Measurements from ENCODE around the gene TBCB.

Gene TBCB

GRCh38 chr19:36113425-36113824 lies 1.8 kb upstream of the TBCB start:
- no peak overlapping the region for H3K27ac ChIP-seq (ENCODE audit: low read depth in 2 of 2, low read length in 2 of 2)

DNA sequence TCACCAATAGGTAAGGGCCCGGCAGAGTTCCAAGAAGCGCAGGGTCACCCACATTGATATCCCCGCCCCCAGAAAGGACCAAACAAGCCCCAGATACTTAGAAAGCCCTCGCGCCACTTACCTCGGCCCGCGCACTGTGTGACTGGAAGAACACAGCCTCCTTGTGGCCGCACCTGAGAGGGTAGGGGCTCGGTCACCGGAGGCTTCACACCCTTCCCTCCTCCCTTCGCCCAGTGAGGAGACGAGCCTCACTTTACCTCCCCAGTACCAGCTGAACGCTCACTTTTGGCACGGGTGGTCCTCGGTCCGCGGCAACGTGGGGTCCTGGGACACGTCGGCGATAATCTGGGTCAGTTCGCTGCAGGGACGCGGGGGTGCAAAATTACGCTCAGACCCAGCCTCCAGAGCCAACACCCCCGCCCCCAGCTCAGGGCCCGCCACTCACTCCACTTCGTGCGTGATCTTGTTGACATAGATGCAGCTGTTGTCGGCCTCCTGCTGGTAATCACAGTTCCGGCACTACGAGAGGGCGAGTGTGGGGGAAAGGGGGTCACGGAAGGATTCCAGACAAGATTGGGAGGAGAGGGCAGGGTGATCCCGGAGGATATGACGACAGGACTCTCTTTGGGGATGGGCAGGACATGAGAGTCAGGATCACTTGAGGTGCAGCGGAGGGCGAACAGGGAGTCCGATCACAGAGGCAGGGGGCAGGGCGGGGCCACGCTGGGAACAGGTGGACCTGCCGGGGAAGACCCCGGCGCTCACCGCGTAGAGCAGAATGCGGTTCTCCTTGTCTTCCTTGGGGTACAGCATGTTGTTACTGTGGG lies 1.2 kb upstream of the TBCB start:
- H3K4me3 ChIP-seq (ENCODE audit: low read length in 2 of 2), result peak overlapping the region; percentile 87 to 95
- H3K4me1 ChIP-seq (ENCODE audit: control insufficient read depth in 2 of 2, insufficient read depth in 2 of 2, low read length in 2 of 2), result peaks cover 16 to 22% of the 10 kb centered on the region in 2 donors
- peak overlapping the region; percentile 77 to 90 for H3K27ac ChIP-seq (ENCODE audit: low read depth in 2 of 2, low read length in 2 of 2)
- H3K9me3 ChIP-seq (ENCODE audit: control insufficient read depth in 2 of 2, low read length in 2 of 2), result no peaks in the 10 kb centered on the region
- H3K36me3 ChIP-seq (ENCODE audit: control insufficient read depth in 2 of 2, insufficient read depth in 2 of 2, low read length in 2 of 2), result peaks cover 2 to 21% of the 10 kb centered on the region in 2 donors
- H3K27me3 ChIP-seq (ENCODE audit: control insufficient read depth in 2 of 2, insufficient read depth in 2 of 2, low read length in 2 of 2), result no peaks in the 10 kb centered on the region
- peak overlapping the region; percentile 82 to 92 for H3K9ac ChIP-seq (ENCODE audit: low read depth in 1 of 2, low read length in 2 of 2)

More at GRCh38 chr19:36113425-36113824, 1.8 kb upstream of the TBCB start:
- H3K27me3 ChIP-seq (ENCODE audit: control insufficient read depth in 2 of 2, insufficient read depth in 2 of 2, low read length in 2 of 2), result no peaks in the 10 kb centered on the region
- no peak overlapping the region for H3K9ac ChIP-seq (ENCODE audit: low read depth in 1 of 2, low read length in 2 of 2)
- peaks cover 16 to 22% of the 10 kb centered on the region in 2 donors for H3K4me1 ChIP-seq (ENCODE audit: control insufficient read depth in 2 of 2, insufficient read depth in 2 of 2, low read length in 2 of 2)
- H3K9me3 ChIP-seq (ENCODE audit: control insufficient read depth in 2 of 2, low read length in 2 of 2), result no peaks in the 10 kb centered on the region
- H3K4me3 ChIP-seq (ENCODE audit: low read length in 2 of 2), result peak overlapping the region in 1 of 2 donors; percentile 95
- peaks cover 2 to 21% of the 10 kb centered on the region in 2 donors for H3K36me3 ChIP-seq (ENCODE audit: control insufficient read depth in 2 of 2, insufficient read depth in 2 of 2, low read length in 2 of 2)

GRCh38 chr19:36114721-36115452 lies 381 bp upstream of the TBCB start, which contains the start of gene POLR2I:
POLR2I (minus strand) TSS chr19:36114875; CDS start chr19:36114856, 19 bp downstream.
- Histone ChIP-seq H3K36me3 (ENCODE audit: control insufficient read depth in 2 of 2, insufficient read depth in 2 of 2, low read length in 2 of 2) (peaks cover 6 to 23% of the 10 kb centered on the region in 2 donors), H3K9ac (ENCODE audit: low read depth in 1 of 2, low read length in 2 of 2) (peak within 1 kb of the TSS; percentile 82 to 92), H3K4me3 (ENCODE audit: low read length in 2 of 2) (peak within 1 kb of the TSS; percentile 87 to 95), H3K27ac (ENCODE audit: low read depth in 2 of 2, low read length in 2 of 2) (peak within 1 kb of the TSS; percentile 77 to 90), H3K4me1 (ENCODE audit: control insufficient read depth in 2 of 2, insufficient read depth in 2 of 2, low read length in 2 of 2) (peaks cover 16 to 22% of the 10 kb centered on the region in 2 donors), H3K9me3 (ENCODE audit: control insufficient read depth in 2 of 2, low read length in 2 of 2) (no peaks in the 10 kb centered on the region), H3K27me3 (ENCODE audit: control insufficient read depth in 2 of 2, insufficient read depth in 2 of 2, low read length in 2 of 2) (no peaks in the 10 kb centered on the region)

DNA sequence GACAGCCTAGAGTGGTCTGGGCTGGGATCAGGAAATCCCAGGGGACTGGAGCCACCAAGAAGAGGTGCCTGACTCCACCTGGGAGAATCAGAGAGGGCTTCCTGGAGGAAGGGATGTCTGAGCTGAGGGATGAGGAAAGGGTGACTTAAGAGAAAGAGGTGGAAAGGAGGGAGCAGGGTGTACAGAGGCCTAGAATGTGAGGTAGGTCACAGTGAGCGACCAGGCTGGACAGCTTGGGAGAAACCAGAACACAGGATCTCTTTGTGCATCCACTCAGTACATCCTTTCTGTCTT lies 1.0 kb downstream of the TBCB start:
- Histone ChIP-seq H3K9me3 (ENCODE audit: control insufficient read depth in 2 of 2, low read length in 2 of 2) (no peaks in the 10 kb centered on the region), H3K27me3 (ENCODE audit: control insufficient read depth in 2 of 2, insufficient read depth in 2 of 2, low read length in 2 of 2) (no peaks in the 10 kb centered on the region), H3K9ac (ENCODE audit: low read depth in 1 of 2, low read length in 2 of 2) (peak overlapping the region; percentile 20 to 82), H3K4me1 (ENCODE audit: control insufficient read depth in 2 of 2, insufficient read depth in 2 of 2, low read length in 2 of 2) (peaks cover 16 to 22% of the 10 kb centered on the region in 2 donors), H3K36me3 (ENCODE audit: control insufficient read depth in 2 of 2, insufficient read depth in 2 of 2, low read length in 2 of 2) (peaks cover 6 to 23% of the 10 kb centered on the region in 2 donors), H3K4me3 (ENCODE audit: low read length in 2 of 2) (peak overlapping the region; percentile 71 to 87), H3K27ac (ENCODE audit: low read depth in 2 of 2, low read length in 2 of 2) (peak overlapping the region; percentile 77 to 90)

DNA sequence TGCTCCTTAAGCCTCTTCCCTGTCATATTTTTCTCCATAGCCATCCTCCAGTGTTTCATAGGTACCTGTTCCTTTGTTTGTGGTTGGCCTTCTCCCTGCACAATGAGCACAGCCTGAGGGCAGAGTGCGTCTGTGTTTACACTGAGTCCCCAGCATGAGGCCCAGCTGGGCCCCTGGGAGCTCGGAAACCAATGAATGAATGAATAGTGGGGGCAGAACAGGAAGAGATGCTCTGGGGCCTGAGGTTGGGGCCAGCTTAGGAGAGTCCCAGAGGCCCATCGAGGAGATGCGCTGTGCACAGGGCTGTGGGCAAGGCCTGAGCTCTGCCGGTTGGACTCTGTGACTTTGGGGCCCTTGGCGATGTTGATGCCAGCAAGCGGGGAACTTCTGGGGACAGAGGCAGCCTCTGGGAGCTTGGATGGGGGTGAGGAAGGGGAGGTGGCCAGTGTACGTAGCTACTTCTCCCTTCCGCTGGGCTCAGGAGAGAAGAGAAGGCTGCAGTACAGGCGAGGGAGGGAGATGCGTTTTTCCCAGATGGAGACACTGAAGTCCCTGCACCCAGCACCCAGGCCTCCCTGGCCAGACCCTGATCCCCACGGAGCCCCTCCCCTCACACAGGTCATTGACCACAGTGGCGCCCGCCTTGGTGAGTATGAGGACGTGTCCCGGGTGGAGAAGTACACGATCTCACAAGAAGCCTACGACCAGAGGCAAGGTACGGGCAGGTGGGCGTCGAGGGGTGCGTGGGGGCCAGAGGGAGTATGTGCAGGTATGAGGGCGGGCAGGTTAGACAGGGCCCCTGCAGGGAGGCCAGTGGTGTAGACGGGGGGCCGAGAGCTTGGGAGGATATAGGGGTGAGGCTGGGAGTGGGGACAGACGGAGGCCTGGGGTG lies 5.1 kb downstream of the TBCB start:
- Histone ChIP-seq H3K4me1 (ENCODE audit: control insufficient read depth in 2 of 2, insufficient read depth in 2 of 2, low read length in 2 of 2) (peaks cover 7 to 10% of the 10 kb centered on the region in 2 donors), H3K27me3 (ENCODE audit: control insufficient read depth in 2 of 2, insufficient read depth in 2 of 2, low read length in 2 of 2) (no peaks in the 10 kb centered on the region), H3K9me3 (ENCODE audit: control insufficient read depth in 2 of 2, low read length in 2 of 2) (no peaks in the 10 kb centered on the region), H3K36me3 (ENCODE audit: control insufficient read depth in 2 of 2, insufficient read depth in 2 of 2, low read length in 2 of 2) (peaks cover 22 to 28% of the 10 kb centered on the region in 2 donors), H3K27ac (ENCODE audit: low read depth in 2 of 2, low read length in 2 of 2) (no peak overlapping the region), H3K4me3 (ENCODE audit: low read length in 2 of 2) (no peak overlapping the region), H3K9ac (ENCODE audit: low read depth in 1 of 2, low read length in 2 of 2) (no peak overlapping the region)

GRCh38 chr19:36120984-36121358 lies 5.7 kb downstream of the TBCB start:
- no peaks in the 10 kb centered on the region for H3K27me3 ChIP-seq (ENCODE audit: control insufficient read depth in 2 of 2, insufficient read depth in 2 of 2, low read length in 2 of 2)
- H3K36me3 ChIP-seq (ENCODE audit: control insufficient read depth in 2 of 2, insufficient read depth in 2 of 2, low read length in 2 of 2), result peaks cover 29 to 31% of the 10 kb centered on the region in 2 donors
- H3K9me3 ChIP-seq (ENCODE audit: control insufficient read depth in 2 of 2, low read length in 2 of 2), result no peaks in the 10 kb centered on the region
- peaks cover 4 to 9% of the 10 kb centered on the region in 2 donors for H3K4me1 ChIP-seq (ENCODE audit: control insufficient read depth in 2 of 2, insufficient read depth in 2 of 2, low read length in 2 of 2)
- no peak overlapping the region for H3K9ac ChIP-seq (ENCODE audit: low read depth in 1 of 2, low read length in 2 of 2)
- no peak overlapping the region for H3K4me3 ChIP-seq (ENCODE audit: low read length in 2 of 2)
- no peak overlapping the region for H3K27ac ChIP-seq (ENCODE audit: low read depth in 2 of 2, low read length in 2 of 2)

DNA sequence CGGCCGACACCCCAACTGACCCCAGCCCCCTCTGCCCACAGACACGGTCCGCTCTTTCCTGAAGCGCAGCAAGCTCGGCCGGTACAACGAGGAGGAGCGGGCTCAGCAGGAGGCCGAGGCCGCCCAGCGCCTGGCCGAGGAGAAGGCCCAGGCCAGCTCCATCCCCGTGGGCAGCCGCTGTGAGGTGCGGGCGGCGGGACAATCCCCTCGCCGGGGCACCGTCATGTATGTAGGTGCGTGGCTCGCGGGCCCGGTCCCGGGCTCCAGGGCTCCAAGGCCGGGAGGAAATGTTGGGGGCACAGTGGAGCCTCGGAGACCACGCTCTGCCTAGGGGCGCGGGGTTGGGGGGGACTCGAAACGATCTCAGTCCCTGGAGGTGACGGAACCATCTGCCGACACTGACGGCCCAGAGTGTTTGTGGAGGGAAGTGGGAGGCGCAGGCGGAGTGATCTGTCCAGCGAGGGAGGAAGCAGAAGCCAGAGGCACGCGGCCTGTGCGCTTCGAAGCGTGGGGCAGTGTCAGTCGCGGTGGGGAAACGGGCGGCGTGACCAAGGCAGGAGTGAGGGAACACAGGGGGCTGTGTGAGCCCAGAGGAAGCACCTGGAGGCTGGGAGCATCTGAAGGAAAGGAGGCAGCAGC lies 6.3 kb downstream of the TBCB start:
- no peak overlapping the region for H3K27ac ChIP-seq (ENCODE audit: low read depth in 2 of 2, low read length in 2 of 2)
- no peak overlapping the region for H3K4me3 ChIP-seq (ENCODE audit: low read length in 2 of 2)
- H3K4me1 ChIP-seq (ENCODE audit: control insufficient read depth in 2 of 2, insufficient read depth in 2 of 2, low read length in 2 of 2), result peaks cover 0 to 3% of the 10 kb centered on the region in 2 donors
- no peaks in the 10 kb centered on the region for H3K27me3 ChIP-seq (ENCODE audit: control insufficient read depth in 2 of 2, insufficient read depth in 2 of 2, low read length in 2 of 2)
- H3K36me3 ChIP-seq (ENCODE audit: control insufficient read depth in 2 of 2, insufficient read depth in 2 of 2, low read length in 2 of 2), result peaks cover 29 to 31% of the 10 kb centered on the region in 2 donors
- no peak overlapping the region for H3K9ac ChIP-seq (ENCODE audit: low read depth in 1 of 2, low read length in 2 of 2)
- no peaks in the 10 kb centered on the region for H3K9me3 ChIP-seq (ENCODE audit: control insufficient read depth in 2 of 2, low read length in 2 of 2)

DNA sequence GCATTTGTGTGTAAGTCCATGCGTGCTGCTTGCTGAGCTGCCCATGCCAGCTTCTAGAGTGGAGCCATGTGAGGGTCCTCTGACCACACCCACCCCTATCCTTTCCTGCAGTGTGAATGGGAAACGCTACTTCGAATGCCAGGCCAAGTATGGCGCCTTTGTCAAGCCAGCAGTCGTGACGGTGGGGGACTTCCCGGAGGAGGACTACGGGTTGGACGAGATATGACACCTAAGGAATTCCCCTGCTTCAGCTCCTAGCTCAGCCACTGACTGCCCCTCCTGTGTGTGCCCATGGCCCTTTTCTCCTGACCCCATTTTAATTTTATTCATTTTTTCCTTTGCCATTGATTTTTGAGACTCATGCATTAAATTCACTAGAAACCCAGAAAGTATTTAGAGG lies 10.3 kb downstream of the TBCB start:
- Histone ChIP-seq H3K4me3 (ENCODE audit: low read length in 2 of 2) (no peak overlapping the region), H3K9ac (ENCODE audit: low read depth in 1 of 2, low read length in 2 of 2) (no peak overlapping the region), H3K27me3 (ENCODE audit: control insufficient read depth in 2 of 2, insufficient read depth in 2 of 2, low read length in 2 of 2) (no peaks in the 10 kb centered on the region), H3K27ac (ENCODE audit: low read depth in 2 of 2, low read length in 2 of 2) (no peak overlapping the region), H3K9me3 (ENCODE audit: control insufficient read depth in 2 of 2, low read length in 2 of 2) (no peaks in the 10 kb centered on the region), H3K4me1 (ENCODE audit: control insufficient read depth in 2 of 2, insufficient read depth in 2 of 2, low read length in 2 of 2) (peaks cover 10% of the 10 kb centered on the region in 2 donors), H3K36me3 (ENCODE audit: control insufficient read depth in 2 of 2, insufficient read depth in 2 of 2, low read length in 2 of 2) (peaks cover 25% of the 10 kb centered on the region in 2 donors)

DNA sequence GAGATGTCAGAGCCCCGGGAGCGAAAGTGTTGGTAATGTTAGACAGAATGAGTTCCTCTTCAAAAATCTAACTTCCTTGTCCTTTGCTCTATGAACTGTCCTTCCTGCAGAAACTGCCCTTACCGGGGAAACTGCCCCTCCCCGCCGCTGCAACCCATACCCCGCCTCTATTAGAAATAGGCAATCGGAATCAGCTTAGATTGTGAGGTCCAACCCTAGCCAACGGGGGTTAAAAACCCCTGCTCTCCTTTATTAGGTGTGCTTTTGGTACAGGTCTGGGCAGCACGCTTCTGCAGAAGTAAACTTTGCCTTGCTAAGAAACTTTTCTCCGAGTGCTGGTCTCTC lies 13.1 kb downstream of the TBCB start:
- H3K9ac ChIP-seq (ENCODE audit: low read depth in 1 of 2, low read length in 2 of 2), result peak overlapping the region; percentile 77 to 82
- no peaks in the 10 kb centered on the region for H3K27me3 ChIP-seq (ENCODE audit: control insufficient read depth in 2 of 2, insufficient read depth in 2 of 2, low read length in 2 of 2)
- no peaks in the 10 kb centered on the region for H3K9me3 ChIP-seq (ENCODE audit: control insufficient read depth in 2 of 2, low read length in 2 of 2)
- H3K27ac ChIP-seq (ENCODE audit: low read depth in 2 of 2, low read length in 2 of 2), result peak overlapping the region; percentile 89 to 94
- H3K36me3 ChIP-seq (ENCODE audit: control insufficient read depth in 2 of 2, insufficient read depth in 2 of 2, low read length in 2 of 2), result peaks cover 13 to 18% of the 10 kb centered on the region in 2 donors
- H3K4me1 ChIP-seq (ENCODE audit: control insufficient read depth in 2 of 2, insufficient read depth in 2 of 2, low read length in 2 of 2), result peaks cover 13 to 15% of the 10 kb centered on the region in 2 donors
- peak overlapping the region; percentile 73 to 80 for H3K4me3 ChIP-seq (ENCODE audit: low read length in 2 of 2)

Measured in mucosa of rectum (tissue), 2 donors.